GM19328 (cell line): ENCODE results near the gene DDO.
"Not testable (repeated sequence)": the region's sequence is repeated elsewhere in the genome, so short reads cannot be mapped to it uniquely, and the experiment has no call there.

ENCODE experiments used
- ATAC-seq: cut with Tn5 transposase; IDR thresholded peaks from one replicate; pipeline ENCODE4 v1.9.1; 2021; ENCODE audit warnings: mild to moderate bottlenecking, moderate library complexity; ENCODE audit not compliant: unreplicated experiment

DDO gene, protein sequence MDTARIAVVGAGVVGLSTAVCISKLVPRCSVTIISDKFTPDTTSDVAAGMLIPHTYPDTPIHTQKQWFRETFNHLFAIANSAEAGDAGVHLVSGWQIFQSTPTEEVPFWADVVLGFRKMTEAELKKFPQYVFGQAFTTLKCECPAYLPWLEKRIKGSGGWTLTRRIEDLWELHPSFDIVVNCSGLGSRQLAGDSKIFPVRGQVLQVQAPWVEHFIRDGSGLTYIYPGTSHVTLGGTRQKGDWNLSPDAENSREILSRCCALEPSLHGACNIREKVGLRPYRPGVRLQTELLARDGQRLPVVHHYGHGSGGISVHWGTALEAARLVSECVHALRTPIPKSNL

DNA sequence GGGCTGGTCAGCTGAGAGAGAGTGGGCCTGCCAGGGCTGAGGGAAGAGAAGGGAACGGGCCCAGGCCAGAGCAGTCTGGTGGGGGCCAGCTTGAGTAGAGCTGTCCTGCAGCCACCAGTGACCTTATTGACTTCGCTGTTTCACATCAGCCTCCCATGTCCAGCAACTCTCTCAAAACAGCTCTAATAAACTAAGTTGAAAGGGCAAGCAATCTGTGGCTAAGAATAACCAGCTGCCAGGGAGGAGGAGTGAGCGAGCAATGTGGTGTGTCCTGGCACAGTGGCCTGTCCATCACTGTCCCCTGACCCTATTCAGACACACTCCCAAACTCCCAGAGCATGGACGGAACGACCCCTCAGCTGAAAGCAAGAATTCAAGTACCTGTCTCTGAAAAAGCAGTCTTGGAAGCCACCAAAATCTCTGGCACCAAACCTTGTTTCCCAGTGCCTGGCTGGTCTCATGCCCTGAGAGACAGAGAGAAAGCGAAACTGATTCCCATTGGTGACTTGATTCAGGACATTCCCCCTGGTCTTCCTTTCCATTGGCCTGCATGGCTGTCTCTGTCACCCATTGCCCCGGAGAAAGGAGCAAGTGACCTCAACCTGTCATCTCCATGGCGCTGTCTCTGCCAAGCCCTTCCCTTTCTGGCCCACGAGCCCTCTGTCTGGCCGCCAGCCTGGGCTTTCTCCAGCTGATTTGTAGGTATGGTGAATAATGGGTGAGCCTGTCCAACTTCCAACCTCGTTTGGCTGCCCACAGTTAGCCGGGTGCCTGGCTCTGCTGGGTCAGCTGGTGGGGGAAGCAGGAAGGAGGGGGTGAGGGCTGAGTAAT lies at the start of gene DDO:
Gene DDO (minus strand): TSS at position 490 of the 831 bp plus-strand sequence. CDS start 2,113 bp downstream, outside the sequence.
- no peak for ATAC-seq

DNA sequence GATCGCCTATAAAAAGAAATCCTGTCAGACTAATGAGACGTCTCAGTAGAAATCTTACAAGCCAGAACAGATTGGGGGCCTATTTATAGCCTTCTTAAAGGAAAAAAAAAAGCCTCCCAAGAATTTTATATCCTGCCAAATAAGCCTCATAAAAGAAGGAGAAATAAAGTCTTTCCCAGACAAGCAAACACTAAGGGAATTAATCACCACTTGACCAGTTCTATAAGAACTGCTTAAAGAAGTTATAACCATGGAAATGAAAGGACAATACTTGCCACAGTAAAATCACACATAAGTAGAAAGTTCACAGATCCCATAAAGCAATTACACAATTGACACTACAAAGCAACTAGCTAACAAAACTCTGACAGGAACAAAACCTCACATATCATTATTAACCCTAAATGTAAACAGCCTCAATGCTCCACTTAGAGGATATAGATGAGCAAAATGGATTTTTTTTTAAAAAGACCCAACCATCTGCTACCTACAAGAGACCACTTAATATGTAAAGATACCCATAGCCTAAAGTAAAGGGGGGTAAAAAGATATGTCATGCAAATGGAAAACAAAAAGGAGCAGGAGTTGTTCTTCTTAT lies 47.6 kb upstream of the DDO start:
- no peak for ATAC-seq

DNA sequence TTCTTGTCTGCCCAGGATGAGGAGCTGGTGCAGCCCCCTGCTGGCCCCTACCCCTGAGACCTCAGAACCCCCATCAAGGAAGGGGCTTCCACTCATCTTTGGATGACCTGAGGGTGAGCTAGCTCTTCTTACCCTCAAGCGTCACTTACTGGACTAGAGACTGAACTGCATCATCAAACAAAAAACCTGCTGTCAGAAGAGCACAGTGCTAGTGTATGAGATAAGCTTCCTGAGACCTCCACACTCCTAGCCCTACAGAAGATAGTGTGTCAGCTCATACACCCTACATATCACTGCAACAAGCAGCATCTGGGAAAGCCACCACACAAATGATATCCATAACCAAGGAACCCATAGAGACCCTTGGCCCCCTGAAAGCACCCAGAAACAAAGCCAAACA lies 46.0 kb upstream of the DDO start:
- no peak for ATAC-seq

DNA sequence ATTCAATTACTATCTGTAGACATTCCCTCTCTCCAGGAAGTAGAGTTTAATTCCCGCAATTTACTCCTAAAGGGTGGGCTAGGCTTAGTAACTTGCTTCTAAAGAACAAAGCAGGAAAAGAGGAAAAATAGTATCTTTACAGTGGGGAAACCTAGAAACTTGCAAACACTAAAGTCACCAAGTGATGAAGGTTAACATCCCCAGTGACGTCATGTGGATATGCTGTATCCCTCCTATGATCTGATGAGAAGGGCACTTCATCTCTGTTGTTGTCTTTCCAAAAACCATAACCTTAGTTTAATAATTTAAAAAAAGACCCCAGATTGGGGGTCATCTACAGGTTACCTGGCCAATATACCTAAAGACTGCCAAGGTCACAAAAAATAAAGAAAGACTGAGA lies 43.8 kb upstream of the DDO start:
- no peak for ATAC-seq

DNA sequence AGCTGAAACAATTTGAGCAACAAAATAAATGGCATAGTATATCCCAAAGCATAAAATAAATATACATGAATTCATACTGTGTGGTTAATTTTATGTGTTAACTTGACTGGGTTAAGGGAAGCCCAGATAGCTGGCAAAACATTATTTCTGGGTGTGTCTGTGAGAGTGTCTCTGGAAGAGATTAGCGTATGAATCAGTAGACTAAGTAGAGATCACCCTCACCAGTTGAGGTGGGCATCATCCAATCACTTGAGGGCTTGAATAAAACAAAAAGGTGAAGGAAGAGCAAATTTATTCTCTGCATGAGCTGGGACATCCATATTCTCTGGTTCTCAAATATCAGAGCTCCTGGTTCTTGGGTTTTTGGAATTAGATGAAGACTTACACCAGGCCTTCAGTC lies 43.1 kb upstream of the DDO start:
- no peak for ATAC-seq

DNA sequence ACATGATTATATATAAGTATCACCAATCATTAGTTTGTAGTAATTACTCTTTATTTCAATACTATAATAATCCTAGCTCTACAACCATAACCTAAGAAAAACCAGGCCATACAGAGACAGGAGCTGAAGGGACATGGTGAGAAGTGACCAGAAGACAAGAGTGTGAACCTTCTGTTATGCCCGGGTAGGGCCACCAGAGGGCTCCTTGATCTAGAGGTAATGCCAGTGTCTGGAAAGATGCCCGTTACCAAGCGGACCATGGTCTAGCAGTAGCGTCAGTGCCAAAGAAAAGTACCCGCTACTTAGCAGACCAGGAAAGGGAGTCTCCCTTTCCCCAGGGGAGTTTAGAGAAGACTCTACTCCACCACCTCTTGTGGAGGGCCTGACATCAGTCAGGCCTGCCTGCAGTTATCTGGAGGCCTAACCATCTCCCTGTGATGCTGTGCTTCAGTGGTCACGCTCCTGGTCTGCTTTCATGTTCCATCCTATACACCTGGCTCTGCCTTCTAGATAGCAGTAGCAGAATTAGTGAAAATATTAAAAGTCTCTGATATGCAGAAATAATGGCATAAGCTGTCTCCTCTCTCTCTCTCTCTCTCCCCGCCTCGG lies 42.3 kb upstream of the DDO start:
- not testable (repeated sequence) for ATAC-seq

DNA sequence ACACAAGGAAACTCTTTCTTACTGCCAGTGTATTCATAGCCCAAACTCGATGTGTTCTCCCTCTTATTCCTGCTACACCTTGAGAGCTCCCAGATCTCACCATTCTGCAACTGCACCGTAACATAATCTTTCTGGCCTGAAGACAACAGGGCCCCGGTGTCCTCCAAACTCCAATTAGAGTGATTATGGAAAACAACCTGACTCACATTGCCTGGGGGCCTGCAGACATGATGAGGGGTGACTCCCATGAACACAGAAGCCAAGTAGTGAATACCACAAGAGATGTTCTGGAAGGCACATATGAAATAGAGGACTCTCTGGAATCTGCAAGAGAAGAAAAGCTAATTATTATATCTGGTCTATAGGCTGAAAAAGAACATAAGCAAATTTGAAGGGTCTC lies 41.3 kb upstream of the DDO start:
- no peak for ATAC-seq

DNA sequence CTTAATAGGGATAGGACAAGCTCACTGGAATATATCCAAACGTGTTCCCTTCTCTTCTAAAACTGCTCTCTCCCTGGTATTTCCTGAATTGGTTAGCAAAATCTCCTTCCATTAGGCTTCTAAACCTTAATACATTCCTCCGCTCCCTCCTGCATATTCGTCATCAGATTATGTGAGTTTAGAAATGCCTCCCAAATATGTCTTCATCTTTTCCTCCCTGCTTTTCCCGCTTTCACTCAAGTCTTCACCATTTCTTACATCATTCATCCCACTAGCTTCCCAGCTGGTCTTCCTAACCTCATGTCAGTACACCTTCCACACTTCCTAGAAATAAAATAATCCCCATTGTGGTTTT lies 34.1 kb upstream of the DDO start:
- ATAC-seq: no peak

DNA sequence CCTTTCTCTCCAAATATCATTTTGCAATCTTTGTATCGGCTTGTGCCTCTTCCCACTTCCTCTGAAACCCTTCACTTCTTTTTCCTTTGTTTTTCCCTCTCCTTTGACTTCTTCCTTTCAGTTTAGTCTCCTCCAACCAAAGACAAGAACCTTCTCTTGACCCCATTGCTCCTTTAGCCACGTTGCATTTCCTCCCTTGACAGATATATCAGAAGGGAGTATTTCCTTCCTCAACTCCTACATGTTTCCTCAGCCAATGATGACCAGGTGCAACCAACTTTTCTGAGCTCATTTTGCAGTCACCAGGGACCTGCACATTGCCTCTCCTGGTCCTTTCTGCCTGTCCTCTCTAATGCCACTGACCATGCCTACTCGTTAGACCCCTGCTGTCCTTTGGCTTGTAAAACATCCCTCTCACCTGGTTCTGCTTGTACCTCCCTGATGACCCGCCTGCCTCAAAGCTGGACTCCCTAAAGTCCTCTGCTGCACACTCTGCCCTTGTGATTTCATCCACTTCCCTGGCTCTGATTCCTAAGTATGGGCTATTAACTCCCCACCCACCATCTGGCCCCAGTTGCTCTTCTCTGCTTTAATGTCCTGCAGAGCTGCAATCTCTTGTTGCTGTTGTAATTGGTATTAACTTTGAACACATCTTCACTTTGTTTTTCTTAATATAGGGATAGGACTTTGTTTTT lies 33.6 kb upstream of the DDO start:
- ATAC-seq: no peak

DNA sequence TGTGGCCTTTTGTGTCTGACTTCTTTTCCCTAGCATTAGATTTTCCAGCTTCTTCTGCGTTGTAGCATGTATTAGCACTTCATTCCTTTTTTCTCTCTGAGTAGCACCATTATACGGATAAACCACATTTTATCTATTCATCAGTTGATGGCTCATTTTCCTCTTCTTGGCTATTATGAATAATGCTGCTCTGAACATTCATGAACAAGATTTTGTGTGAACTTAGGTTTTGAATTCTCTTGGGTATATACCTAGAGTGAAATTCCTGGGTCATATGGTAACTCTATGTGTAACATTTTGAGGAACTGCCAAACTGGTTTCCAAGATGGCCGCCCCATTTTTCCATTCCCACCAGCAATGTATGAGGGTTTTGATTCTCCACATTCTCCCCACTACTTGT lies 32.4 kb upstream of the DDO start:
- ATAC-seq: no peak

DNA sequence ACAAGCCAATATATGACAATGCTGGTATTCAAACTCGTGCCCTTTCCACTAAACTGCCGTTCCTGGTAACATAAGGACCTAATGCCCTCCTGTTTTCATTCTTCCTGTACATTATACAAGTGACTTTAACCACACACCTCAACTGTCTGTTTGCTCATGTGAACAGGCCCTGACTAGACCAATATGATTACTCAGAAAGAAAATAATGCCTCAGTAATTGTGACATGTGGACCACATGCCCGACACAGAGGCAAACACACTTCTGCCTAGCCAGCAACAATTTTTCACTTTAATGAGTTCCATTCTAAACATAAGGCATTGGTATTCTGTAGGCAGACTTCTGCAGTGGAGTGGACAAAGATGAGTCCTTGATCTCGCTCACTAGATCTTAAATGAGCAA lies 31.0 kb upstream of the DDO start:
- no peak for ATAC-seq

DNA sequence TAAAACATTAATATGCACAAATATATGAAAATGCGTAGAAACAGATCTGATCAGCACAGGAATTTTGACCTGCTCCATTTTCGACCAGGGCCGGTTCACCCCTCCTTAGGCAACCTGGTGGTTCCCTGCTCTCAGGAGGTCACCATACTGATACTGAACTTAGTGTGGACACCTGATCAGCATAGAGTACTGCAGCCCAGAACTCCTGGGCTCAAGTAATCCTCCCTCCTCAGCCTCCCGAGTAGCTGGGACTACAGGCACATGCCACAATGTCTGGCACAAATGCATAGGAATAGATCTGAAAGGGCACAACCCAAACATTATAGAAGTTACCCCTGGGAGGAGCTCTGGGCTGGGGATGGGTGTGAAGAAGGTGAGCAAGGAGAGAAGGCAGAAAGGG lies 24.7 kb upstream of the DDO start:
- ATAC-seq: no peak

DNA sequence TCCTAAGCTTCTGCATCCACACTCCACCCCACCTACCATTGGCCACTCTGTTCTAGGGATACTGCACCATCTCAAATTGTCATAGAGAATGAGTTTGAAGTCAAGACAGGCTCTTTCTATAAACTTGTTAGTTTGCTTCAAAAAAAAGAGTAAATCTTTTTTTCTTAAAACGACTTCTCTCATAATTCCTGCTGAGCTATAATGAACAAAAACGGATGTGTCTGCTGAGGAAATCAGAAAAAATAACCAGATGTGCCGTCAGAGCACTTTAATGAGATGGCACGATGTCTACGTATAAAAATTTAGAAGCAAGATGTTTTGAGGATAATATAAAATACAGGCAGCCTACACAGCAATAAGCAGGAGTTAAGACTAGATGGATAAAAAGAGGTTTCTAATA lies 24.0 kb upstream of the DDO start:
- ATAC-seq: no peak

DNA sequence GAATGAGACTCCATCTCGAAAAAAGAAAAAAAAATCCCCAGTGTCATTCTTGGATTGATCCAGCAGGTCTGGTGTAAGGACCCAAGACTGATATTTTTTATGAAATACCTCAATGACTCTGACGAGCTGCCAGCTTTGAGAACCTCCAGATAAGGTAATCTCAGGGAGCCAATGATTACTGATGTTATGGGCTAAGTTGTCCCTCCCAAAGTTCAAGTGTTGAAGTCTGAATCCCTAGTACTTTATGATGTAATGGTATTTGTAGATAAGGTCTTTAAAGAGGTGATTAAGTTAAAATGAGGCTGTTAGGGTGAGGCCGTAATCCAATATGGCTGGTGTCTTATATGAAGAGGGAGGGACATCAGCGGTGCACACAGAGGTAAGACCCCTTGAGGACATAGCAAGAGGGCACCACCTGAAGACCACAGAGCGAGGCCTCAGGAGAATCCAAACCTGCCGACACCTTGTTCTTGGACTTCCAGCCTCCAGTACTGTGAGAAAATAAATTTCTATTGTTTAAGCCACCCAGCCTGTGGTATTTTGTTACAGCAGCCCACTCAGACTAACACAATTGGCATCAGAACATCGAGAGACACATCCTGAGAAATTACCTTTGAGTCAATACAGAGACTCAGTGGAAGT lies 19.7 kb upstream of the DDO start:
- ATAC-seq: no peak

DNA sequence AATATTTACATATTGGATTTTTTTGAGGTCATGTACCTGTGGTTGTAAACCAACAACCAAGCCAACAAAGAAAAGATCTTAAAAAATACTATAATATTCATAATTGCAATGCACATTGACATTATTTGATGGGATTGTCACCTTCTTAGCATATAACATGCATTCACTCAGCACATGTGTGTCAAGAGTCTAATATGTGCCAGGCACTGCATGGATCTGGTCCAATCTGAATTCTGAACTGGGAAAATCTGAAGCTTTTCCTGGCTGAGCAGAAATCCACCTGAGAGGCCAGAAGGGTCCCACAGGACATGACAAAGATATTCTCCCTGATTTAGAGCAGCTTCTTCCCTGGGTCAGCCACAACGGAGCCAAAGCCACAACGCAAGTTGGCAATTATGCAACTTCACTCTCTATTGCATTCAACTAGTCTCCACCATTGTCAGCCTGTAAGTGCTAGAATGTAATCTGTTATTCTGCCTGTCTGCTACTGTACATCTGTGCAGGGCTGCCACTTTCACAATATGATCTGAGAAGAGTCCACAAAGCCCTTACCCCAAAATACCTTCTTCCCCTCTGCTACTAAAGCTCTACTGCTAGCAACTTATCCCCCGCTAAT lies 17.0 kb upstream of the DDO start:
- no peak for ATAC-seq

DNA sequence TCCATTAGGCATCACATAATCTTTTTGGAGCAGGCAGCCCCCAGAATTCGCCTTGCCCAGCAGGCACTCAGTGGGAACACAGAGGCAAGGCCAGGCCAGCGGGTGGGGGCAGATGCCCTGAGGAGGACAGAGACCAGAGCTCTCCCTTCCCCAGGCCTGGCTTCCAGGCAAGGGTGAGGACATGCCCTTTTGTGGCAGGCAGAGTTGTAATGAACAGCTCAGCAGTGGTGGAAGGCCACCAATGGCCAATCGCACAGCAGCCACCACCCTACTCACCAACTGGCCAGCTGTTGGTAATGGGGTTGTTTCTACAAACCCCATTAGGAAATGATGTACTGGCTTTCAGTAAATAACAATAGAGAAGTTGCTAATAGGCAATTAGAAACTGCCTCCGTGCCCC lies 15.4 kb upstream of the DDO start:
- ATAC-seq: no peak

DNA sequence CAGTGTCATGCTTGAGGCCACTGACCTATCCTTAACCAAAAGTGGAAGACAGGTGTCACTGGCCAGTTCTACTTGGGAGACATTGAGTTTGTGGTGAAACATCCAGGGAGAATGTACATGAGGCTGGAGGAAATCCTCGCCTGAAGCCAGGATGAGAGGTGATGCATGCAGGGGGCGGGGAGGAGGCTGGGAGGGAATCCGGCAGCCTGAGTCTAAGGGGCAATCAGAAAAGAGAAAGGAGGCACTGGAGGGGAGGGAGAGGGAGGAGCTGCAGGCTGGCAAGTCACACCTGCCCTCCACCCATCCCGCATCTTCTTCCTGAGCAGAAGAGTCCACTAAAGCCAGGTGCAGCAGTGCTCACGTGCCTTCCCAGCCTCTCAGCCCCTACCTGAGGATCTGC lies 14.9 kb upstream of the DDO start:
- ATAC-seq: no peak

DNA sequence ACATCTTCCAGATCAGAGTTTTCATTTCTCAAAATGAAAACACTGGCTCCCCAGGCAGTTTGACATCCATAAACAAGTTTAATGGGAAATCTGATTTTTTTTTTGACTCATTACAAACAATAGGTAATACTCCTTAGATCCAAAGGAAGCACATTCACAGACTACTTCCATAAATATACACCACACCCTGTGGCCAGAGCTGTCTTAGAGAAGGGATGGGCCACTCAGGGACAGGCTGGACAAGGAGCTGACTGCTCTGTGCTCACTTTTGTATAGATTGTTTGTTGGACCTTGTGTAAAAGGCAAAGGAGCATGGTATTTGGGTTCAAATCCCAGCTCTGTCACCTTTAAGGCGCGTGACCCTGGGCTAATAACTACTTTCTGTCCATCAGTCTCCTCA lies 12.8 kb upstream of the DDO start:
- no peak for ATAC-seq

DNA sequence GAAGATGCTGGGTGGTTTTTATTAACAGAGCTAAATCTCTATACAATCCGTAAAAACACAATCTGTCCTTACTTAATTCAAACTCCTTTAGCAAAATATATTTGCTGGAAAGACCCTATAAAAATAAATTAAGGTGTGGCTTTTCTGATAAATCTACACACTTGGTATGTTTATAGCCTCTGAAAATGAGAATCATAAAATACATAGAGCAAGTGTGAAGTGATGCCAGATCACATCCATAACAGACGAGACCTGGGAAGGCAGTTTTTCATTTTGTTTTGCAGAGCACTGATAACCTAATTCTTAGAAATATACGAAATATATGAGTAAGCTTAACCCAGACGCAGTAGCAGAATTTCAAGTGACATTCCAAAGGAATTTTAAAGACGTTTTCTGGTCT lies 10.4 kb upstream of the DDO start:
- ATAC-seq: no peak

DNA sequence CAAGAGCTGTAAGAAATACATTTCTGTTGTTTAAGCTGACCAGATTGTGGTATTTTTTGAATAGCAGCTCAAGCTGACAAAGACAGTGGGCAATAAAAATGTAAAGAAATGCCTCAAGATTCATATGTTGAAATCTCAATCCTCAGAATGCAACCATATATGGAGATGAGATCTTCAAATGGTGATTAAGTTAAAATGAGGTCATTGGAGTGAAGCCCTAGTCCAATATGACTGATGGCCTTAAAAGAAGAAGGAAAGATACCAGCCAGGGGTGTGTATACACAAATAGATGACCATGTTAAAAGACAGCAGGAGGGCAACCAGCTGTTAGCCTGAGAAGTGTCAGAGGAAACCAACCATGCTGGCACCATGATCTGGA lies 7.1 kb upstream of the DDO start:
- ATAC-seq: no peak
